GM23248 (cell line): Measurements from ENCODE around the gene NCL.

ENCODE experiments used
- EZH2 ChIP-seq: fragments of 200-600 bp; sonication (generic); IDR thresholded peaks from 2 replicates; pipeline ENCODE4 v1.6.1; 2018; ENCODE audit warnings: antibody characterized with exemption, mild to moderate bottlenecking; ENCODE audit not compliant: insufficient read depth, poor library complexity, severe bottlenecking
- EZH2phosphoT487 ChIP-seq: fragments of 200-600 bp; sonication (generic); IDR thresholded peaks from 2 replicates; pipeline ENCODE4 v1.6.1; 2018; ENCODE audit warnings: antibody characterized with exemption, moderate library complexity, mild to moderate bottlenecking, low read depth; ENCODE audit not compliant: insufficient read depth

- TF ChIP-seq EZH2 (no peak), EZH2phosphoT487 (no peak)
Measured at GRCh38 chr2:231467613-231468530, 3.6 kb upstream of the NCL start.
